Left kidney (tissue), 2 donors: ENCODE results near the gene LY6G6C. TPM values are rescaled to one million over a fixed set of nuclear protein-coding genes. Genes with fewer than 3 reads are reported as not detected.
"Not testable (repeated sequence)": the region's sequence is repeated elsewhere in the genome, so short reads cannot be mapped to it uniquely, and the experiment has no call there.

Source experiments
- DNase-seq: peaks from one replicate; pipeline ENCODE4 v3.0.0-alpha.2; 2013
- polyA plus RNA-seq: library from polyadenylated mRNA; unstranded; fragments of 120-200 nt; gene quantifications from one replicate; pipeline ENCODE4 v1.2.1, GENCODE V29; 2013; ENCODE audit not compliant: insufficient read length

Gene LY6G6C
- polyA plus RNA-seq, 1 donor: 1.1 TPM

GRCh38 chr6:31727034-31727716 lies 5.6 kb upstream of the LY6G6C start:
- no peak for DNase-seq

GRCh38 chr6:31725502-31726350 lies 4.2 kb upstream of the LY6G6C start:
- no peak for DNase-seq

GRCh38 chr6:31723980-31724691 lies 2.6 kb upstream of the LY6G6C start:
- DNase-seq: no peak

GRCh38 chr6:31723245-31723979 lies 1.9 kb upstream of the LY6G6C start, which contains the start of gene MPIG6B:
TSS of gene MPIG6B (plus strand) at chr6:31723373. CDS start at chr6:31723384, 11 bp downstream.
- no peak for DNase-seq

GRCh38 chr6:31722173-31722572 lies 627 bp upstream of the LY6G6C start:
- DNase-seq: no peak

GRCh38 chr6:31720196-31720770 lies 1.3 kb downstream of the LY6G6C start:
- DNase-seq: no peak

GRCh38 chr6:31719001-31719400 lies 2.5 kb downstream of the LY6G6C start:
- no peak for DNase-seq

GRCh38 chr6:31718265-31718664 lies 3.3 kb downstream of the LY6G6C start:
- DNase-seq: no peak

GRCh38 chr6:31717499-31718222 lies 3.9 kb downstream of the LY6G6C start:
- DNase-seq: no peak

- no peak for DNase-seq
Observed at GRCh38 chr6:31715022-31715958, 6.3 kb downstream of the LY6G6C start, which contains the start of gene LY6G6D. TSS of gene LY6G6D (plus strand) at chr6:31715348. CDS start at chr6:31715356, 8 bp downstream.

- peak; percentile 49 for DNase-seq
Observed at GRCh38 chr6:31713991-31714684, 7.4 kb downstream of the LY6G6C start.

- DNase-seq: no peak
Observed at GRCh38 chr6:31713465-31713864, 8.1 kb downstream of the LY6G6C start.

GRCh38 chr6:31712296-31712695 lies 9.2 kb downstream of the LY6G6C start:
- no peak for DNase-seq

GRCh38 chr6:31711233-31711632 lies 10.3 kb downstream of the LY6G6C start:
- no peak for DNase-seq

- DNase-seq: no peak
Observed at GRCh38 chr6:31710523-31711219, 10.9 kb downstream of the LY6G6C start.

- not testable (repeated sequence) for DNase-seq
Observed at GRCh38 chr6:31709157-31709556, 12.4 kb downstream of the LY6G6C start.

GRCh38 chr6:31708224-31708623 lies 13.3 kb downstream of the LY6G6C start:
- DNase-seq: no peak

- DNase-seq: no peak
Observed at GRCh38 chr6:31707701-31708100, 13.8 kb downstream of the LY6G6C start.
